IMR-90 (cell line): ENCODE data around the gene SLC28A2. TPM values are rescaled to one million over a fixed set of nuclear protein-coding genes. Genes with fewer than 3 reads are reported as not detected.

ENCODE experiments used
- ATAC-seq: fragments of 200-7000 bp; cut with Tn5 transposase; 2 replicates; pipeline ENCODE4 v1.9.1; 2020; ENCODE audit warnings: low read depth, mild to moderate bottlenecking, moderate library complexity
- BruUV-seq: library from RNA; stranded (reverse); fragments of 400-500 nt; replicated peaks from 2 replicates; lab custom pipeline; 2021; lab: Mats Ljungman, UMichigan
- CTCF ChIA-PET: fragments of 300-600 bp; formaldehyde crosslinking; extraction: SDS; loops from one replicate; lab custom pipeline; 2021; ENCODE audit warnings: antibody characterized with exemption; lab: Yijun Ruan, JAX
- POLR2A ChIA-PET: fragments of 300-600 bp; sonication (Branson Sonifier 250); formaldehyde crosslinking; loops from one replicate; lab custom pipeline; 2022; ENCODE audit warnings: antibody characterized with exemption; ENCODE audit not compliant: unreplicated experiment; lab: Charles Lee
- DNase-seq: peaks from one replicate; pipeline ENCODE4 v3.0.0; 2013
- H2AFZ ChIP-seq: replicated peaks from 2 replicates; pipeline ENCODE3; 2013; ENCODE audit warnings: low read length, mild to moderate bottlenecking; ENCODE audit not compliant: poor library complexity
- H2AK5ac ChIP-seq: 2 replicates; pipeline ENCODE4 v1.6.1; 2013; ENCODE audit warnings: low read depth, low read length, inconsistent platforms
- H2AK9ac ChIP-seq: replicated peaks from 2 replicates; pipeline ENCODE3; 2013; ENCODE audit warnings: mild to moderate bottlenecking, low read depth, low read length, moderate library complexity; ENCODE audit not compliant: poor library complexity
- H2BK120ac ChIP-seq: 2 replicates; pipeline ENCODE4 v1.6.1; 2013; ENCODE audit warnings: low read depth, low read length, inconsistent platforms
- H2BK15ac ChIP-seq: 3 replicates; pipeline ENCODE4 v1.6.1; 2013; ENCODE audit warnings: low read depth, low read length, inconsistent platforms
- H2BK20ac ChIP-seq: 2 replicates; pipeline ENCODE4 v1.6.1; 2013; ENCODE audit warnings: low read depth, mild to moderate bottlenecking, inconsistent platforms, low read length, moderate library complexity
- H2BK5ac ChIP-seq: 2 replicates; pipeline ENCODE4 v1.6.1; 2013; ENCODE audit warnings: mild to moderate bottlenecking, low read depth, low read length, inconsistent platforms; ENCODE audit not compliant: poor library complexity, severe bottlenecking
- H3K14ac ChIP-seq: replicated peaks from 2 replicates; pipeline ENCODE4 v1.6.1; 2013; ENCODE audit warnings: low read depth, low read length, inconsistent platforms
- H3K18ac ChIP-seq: 2 replicates; pipeline ENCODE4 v1.6.1; 2013; ENCODE audit warnings: low read depth, low read length, control low read depth
- H3K23ac ChIP-seq: 2 replicates; pipeline ENCODE4 v1.6.1; 2013; ENCODE audit warnings: low read depth, low read length, inconsistent platforms
- H3K27ac ChIP-seq: 2 replicates; pipeline ENCODE4 v1.5.1; 2013; ENCODE audit warnings: mild to moderate bottlenecking, control low read depth, low read length; ENCODE audit not compliant: insufficient read depth
- H3K27me3 ChIP-seq: 2 replicates; pipeline ENCODE4 v1.6.1; 2013; ENCODE audit warnings: low read length; ENCODE audit not compliant: control insufficient read depth, insufficient read depth
- H3K36me3 ChIP-seq: 2 replicates; pipeline ENCODE4 v1.6.1; 2013; ENCODE audit warnings: low read length, mixed read lengths; ENCODE audit not compliant: control insufficient read depth, insufficient read depth
- H3K4ac ChIP-seq: 2 replicates; pipeline ENCODE4 v1.6.1; 2013; ENCODE audit warnings: low read depth, low read length, inconsistent platforms
- H3K4me1 ChIP-seq: 2 replicates; pipeline ENCODE4 v1.6.1; 2013; ENCODE audit warnings: low read length, mixed read lengths; ENCODE audit not compliant: control insufficient read depth, insufficient read depth
- H3K4me2 ChIP-seq: 2 replicates; pipeline ENCODE4 v1.6.1; 2013; ENCODE audit warnings: low read depth, mild to moderate bottlenecking, control low read depth, low read length, moderate library complexity
- H3K4me3 ChIP-seq: 2 replicates; pipeline ENCODE4 v1.5.1; 2013; ENCODE audit warnings: low read depth, mild to moderate bottlenecking, control low read depth, low read length, moderate library complexity; ENCODE audit not compliant: insufficient read depth
- H3K56ac ChIP-seq: 2 replicates; pipeline ENCODE4 v1.6.1; 2013; ENCODE audit warnings: low read length, inconsistent platforms; ENCODE audit not compliant: insufficient read depth; ENCODE audit errors: extremely low read depth
- H3K79me1 ChIP-seq, 2 experiments: 2 replicates each; pipeline ENCODE4 v1.6.1; 2013; ENCODE audit warnings: low read length in 2 of 2, inconsistent platforms in 1 of 2, low read depth in 1 of 2
- H3K9ac ChIP-seq: 2 replicates; pipeline ENCODE4 v1.6.1; 2013; ENCODE audit warnings: low read depth, low read length, control low read depth
- H3K9me1 ChIP-seq: 2 replicates; pipeline ENCODE4 v1.6.1; 2013; ENCODE audit warnings: low read length, inconsistent platforms; ENCODE audit not compliant: insufficient read depth
- H3K9me3 ChIP-seq: 2 replicates; pipeline ENCODE4 v1.6.1; 2013; ENCODE audit warnings: low read length; ENCODE audit not compliant: control insufficient read depth, insufficient read depth
- H4K20me1 ChIP-seq: 2 replicates; pipeline ENCODE4 v1.6.1; 2013; ENCODE audit warnings: low read length, inconsistent platforms; ENCODE audit not compliant: insufficient read depth
- H4K5ac ChIP-seq: 2 replicates; pipeline ENCODE4 v1.6.1; 2013; ENCODE audit warnings: mild to moderate bottlenecking, low read depth, low read length, control low read depth
- H4K8ac ChIP-seq, 2 experiments: 2 replicates each; pipeline ENCODE4 v1.6.1; 2013; ENCODE audit warnings: low read depth in 2 of 2, low read length in 2 of 2, control low read depth in 1 of 2, inconsistent platforms in 1 of 2
- H4K91ac ChIP-seq: 2 replicates; pipeline ENCODE4 v1.6.1; 2013; ENCODE audit warnings: low read depth, low read length, inconsistent platforms; ENCODE audit not compliant: insufficient read depth
- MAFK ChIP-seq: IDR thresholded peaks from 2 replicates; pipeline ENCODE4 v1.6.1; 2012; ENCODE audit warnings: low read depth, low read length, improper control_type of control experiment
- RCOR1 ChIP-seq: IDR thresholded peaks from 2 replicates; pipeline ENCODE4 v1.6.1; 2012; ENCODE audit warnings: mild to moderate bottlenecking, low read length, improper control_type of control experiment; ENCODE audit not compliant: insufficient replicate concordance
- WGBS, 2 experiments: methylation state at CpG; one replicate each; pipeline versions ENCODE4 v1.1.5 to v1.1.7; 2013; ENCODE audit warnings: missing lambda C conversion rate in 2 of 2; ENCODE audit not compliant: insufficient read length in 1 of 2; ENCODE audit errors: extremely low coverage in 2 of 2; 5-methylcytosine and 5-hydroxymethylcytosine counted together
- dilution Hi-C: fragments of 300-500 bp; cut with HindIII; formaldehyde crosslinking; loops from one replicate; pipeline ENCODE4 v1.14.3; 2018; ENCODE audit warnings: low sequenced_read_pairs; ENCODE audit not compliant: unreplicated experiment
- in situ Hi-C: fragments of 300-500 bp; cut with MboI; formaldehyde crosslinking; loops from 3 replicates; pipeline ENCODE4 v1.14.3; 2019; ENCODE audit warnings: low sequenced_read_pairs, inconsistent platforms, mixed read lengths
- intact Hi-C: fragments of 100-400 bp; cut with micrococcal nuclease; formaldehyde crosslinking; loops from 2 replicates; pipeline ENCODE4 v1.10.0; 2022
- polyA plus RNA-seq, 3 experiments: library from polyadenylated mRNA; depleted of rRNA; stranded (reverse); fragments of >200 nt; gene quantifications; 2 replicates each; pipeline ENCODE4 v1.2.3, GENCODE V29; 2012; ENCODE audit warnings: low replicate concordance in 1 of 3
- total RNA-seq: library from RNA; depleted of rRNA; stranded (reverse); fragments of >200 nt; gene quantifications from 2 replicates; pipeline ENCODE4 v1.2.3, GENCODE V29; 2012

The SLC28A2 gene
- total and polyA plus RNA-seq, 2 of the 4 experiments (the other 2 are of a cell fraction), result not detected

DNA sequence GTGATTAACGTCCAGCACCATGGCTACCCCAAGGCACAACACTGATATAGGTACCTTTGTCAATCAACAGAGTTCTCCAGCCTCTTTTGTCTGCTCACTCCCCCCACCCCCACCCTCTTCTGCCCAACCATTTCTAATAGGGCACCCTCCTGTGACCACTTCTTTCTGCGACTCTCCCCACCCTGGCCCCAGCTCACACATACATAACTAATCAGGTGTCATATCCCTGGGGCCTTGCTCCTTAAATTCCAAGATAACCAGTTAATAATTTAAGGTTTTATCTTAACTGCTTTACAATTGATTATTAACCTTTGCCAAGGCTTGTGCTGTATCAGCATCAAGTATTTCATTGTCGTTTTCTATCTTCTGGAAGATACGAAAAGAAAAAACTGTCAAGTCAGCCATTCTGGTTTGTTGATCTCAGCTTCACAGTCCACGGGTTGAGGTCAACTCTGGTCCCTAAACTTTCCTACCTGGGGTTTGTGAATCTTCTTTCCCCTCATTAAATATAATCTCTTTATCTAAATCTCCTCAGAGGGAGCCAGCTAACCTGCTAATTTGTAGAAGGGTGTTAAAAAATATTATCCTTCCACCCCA, 27.3 kb upstream of the SLC28A2 start:
- POLR2A ChIA-PET, result no interaction called here
- H4K20me1 ChIP-seq, result no peaks in the 10 kb centered on the region

More for the DNA sequence above, 27.3 kb upstream of the SLC28A2 start:
- H3K79me1 ChIP-seq, result no peaks in the 10 kb centered on the region
- H2BK15ac ChIP-seq, result no peak overlapping the region
- no peak overlapping the region for H3K9ac ChIP-seq
- H3K4me2 ChIP-seq, result no peak overlapping the region
- ATAC-seq, result no peak
- H4K8ac ChIP-seq, result no peak overlapping the region
- no peak overlapping the region for H2BK5ac ChIP-seq
- no peak overlapping the region for H2AK9ac ChIP-seq
- in situ Hi-C loops, result no loop called here
- no peaks in the 10 kb centered on the region for H3K9me1 ChIP-seq
- no peaks in the 10 kb centered on the region for H3K9me3 ChIP-seq
- no peak overlapping the region for H3K4me3 ChIP-seq
- peaks cover 13% of the 10 kb centered on the region; the same call in 1 of the 2 replicates for H3K27me3 ChIP-seq
- intact Hi-C loops, result no loop called here
- H4K5ac ChIP-seq, result no peak overlapping the region
- H3K18ac ChIP-seq, result no peak overlapping the region
- CTCF ChIA-PET, result interaction anchor here (0.8 kb wide), 1 partner anchor 20 kb away, joined by 3 read pairs; no protein-coding TSS in a partner anchor
- no peak overlapping the region for H3K23ac ChIP-seq
- no peaks in the 10 kb centered on the region for H3K4me1 ChIP-seq
- WGBS, 2 experiments, result 21% methylated on average over 3 of the region's 5 CpGs; no CpG with 5 or more reads in 1 of the 2 experiments
- no TSS peak for BruUV-seq
- dilution Hi-C loops, result no loop called here
- DNase-seq, result no peak
- H3K27ac ChIP-seq, result no peak overlapping the region
- H4K91ac ChIP-seq, result no peak overlapping the region
- TF ChIP-seq MAFK (peak; percentile 92), RCOR1 (no peak)
- H3K36me3 ChIP-seq, result no peaks in the 10 kb centered on the region
- H2AK5ac ChIP-seq, result no peak overlapping the region
- H3K56ac ChIP-seq, result no peak overlapping the region
- H3K4ac ChIP-seq, result no peak overlapping the region
- no peak overlapping the region for H2BK20ac ChIP-seq
- no peak overlapping the region for H2AFZ ChIP-seq
- H3K14ac ChIP-seq, result no peak overlapping the region
- no peak overlapping the region for H2BK120ac ChIP-seq
